Activated B cell treated with CpG ODN at 0.5 μM for 24 hours (primary cell): ENCODE measurements around the gene MATK. TPM values are rescaled to one million over a fixed set of nuclear protein-coding genes. Genes with fewer than 3 reads are reported as not detected.
"Not testable (repeated sequence)": the region's sequence is repeated elsewhere in the genome, so short reads cannot be mapped to it uniquely, and the experiment has no call there.

Source experiments
- ATAC-seq: fragments of 200-7000 bp; cut with Tn5 transposase; one replicate; pipeline ENCODE4 v1.10.0; 2021; ENCODE audit warnings: low read depth, mild to moderate bottlenecking, moderate library complexity
- CTCF ChIA-PET: fragments of 350-600 bp; sonication (Branson Sonifier 250); formaldehyde crosslinking; loops from one replicate; lab custom pipeline; 2021; ENCODE audit warnings: antibody characterized with exemption; lab: Charles Lee
- POLR2A ChIA-PET: fragments of 350-600 bp; sonication (Branson Sonifier 250); formaldehyde crosslinking; loops from one replicate; lab custom pipeline; 2021; ENCODE audit warnings: antibody characterized with exemption; lab: Charles Lee
- DNase-seq: peaks from one replicate; pipeline ENCODE4 v3.0.0; 2022
- H3K27ac Mint-ChIP-seq: one replicate; pipeline ENCODE4 v1.8.0; 2020; ENCODE audit warnings: mixed read lengths
- H3K27me3 Mint-ChIP-seq: one replicate; pipeline ENCODE4 v1.8.0; 2021; ENCODE audit warnings: mixed read lengths
- H3K36me3 Mint-ChIP-seq: one replicate; pipeline ENCODE4 v1.8.0; 2021; ENCODE audit warnings: low read depth, mixed read lengths
- H3K4me1 Mint-ChIP-seq: one replicate; pipeline ENCODE4 v1.8.0; 2021; ENCODE audit warnings: mixed read lengths
- H3K4me3 Mint-ChIP-seq: one replicate; pipeline ENCODE4 v1.8.0; 2020; ENCODE audit warnings: mild to moderate bottlenecking, mixed read lengths
- H3K9me3 Mint-ChIP-seq: one replicate; pipeline ENCODE4 v1.8.0; 2020; ENCODE audit warnings: mixed read lengths
- intact Hi-C: fragments of 100-400 bp; cut with micrococcal nuclease; formaldehyde crosslinking; loops from one replicate; pipeline ENCODE4 v1.15.1; 2024
- total RNA-seq: library from RNA; stranded (reverse); gene quantifications from 2 replicates; pipeline ENCODE4 v1.2.3, GENCODE V29; 2022
- TF ChIP-seq, protein P1 (sequence below): fragments of 200-600 bp; IDR thresholded peaks from one replicate; pipeline ENCODE4 v1.8.0; 2022; ENCODE audit warnings: antibody characterized with exemption, mild to moderate bottlenecking

MATK gene
- total RNA-seq, 1 donor from 2014 or later: 4.8 TPM

DNA sequence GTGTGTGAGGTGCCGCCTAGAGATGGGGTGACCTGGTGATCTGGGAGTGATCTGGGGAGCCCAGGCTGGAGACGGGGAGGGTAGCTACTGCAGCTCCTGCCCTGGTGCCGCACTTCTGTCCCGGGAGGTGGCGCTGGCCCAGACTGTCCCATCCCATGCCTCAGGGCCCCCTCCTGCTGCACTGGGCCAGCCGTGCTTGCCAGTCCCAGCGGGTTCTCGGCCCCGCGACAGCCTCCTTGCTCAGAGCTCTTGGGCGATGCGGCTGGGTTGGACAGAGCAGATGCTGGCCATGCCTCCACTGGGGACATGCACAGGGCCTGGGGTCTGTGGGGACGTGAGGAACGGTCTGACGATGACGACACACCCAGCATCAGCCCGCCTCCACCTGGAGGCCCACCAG, 16.7 kb downstream of the MATK start:
- CTCF ChIA-PET: no interaction called here
- TF ChIP-seq, protein P1, sequence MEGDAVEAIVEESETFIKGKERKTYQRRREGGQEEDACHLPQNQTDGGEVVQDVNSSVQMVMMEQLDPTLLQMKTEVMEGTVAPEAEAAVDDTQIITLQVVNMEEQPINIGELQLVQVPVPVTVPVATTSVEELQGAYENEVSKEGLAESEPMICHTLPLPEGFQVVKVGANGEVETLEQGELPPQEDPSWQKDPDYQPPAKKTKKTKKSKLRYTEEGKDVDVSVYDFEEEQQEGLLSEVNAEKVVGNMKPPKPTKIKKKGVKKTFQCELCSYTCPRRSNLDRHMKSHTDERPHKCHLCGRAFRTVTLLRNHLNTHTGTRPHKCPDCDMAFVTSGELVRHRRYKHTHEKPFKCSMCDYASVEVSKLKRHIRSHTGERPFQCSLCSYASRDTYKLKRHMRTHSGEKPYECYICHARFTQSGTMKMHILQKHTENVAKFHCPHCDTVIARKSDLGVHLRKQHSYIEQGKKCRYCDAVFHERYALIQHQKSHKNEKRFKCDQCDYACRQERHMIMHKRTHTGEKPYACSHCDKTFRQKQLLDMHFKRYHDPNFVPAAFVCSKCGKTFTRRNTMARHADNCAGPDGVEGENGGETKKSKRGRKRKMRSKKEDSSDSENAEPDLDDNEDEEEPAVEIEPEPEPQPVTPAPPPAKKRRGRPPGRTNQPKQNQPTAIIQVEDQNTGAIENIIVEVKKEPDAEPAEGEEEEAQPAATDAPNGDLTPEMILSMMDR: no peak
- Mint-ChIP-seq H3K27me3 (no peaks in the 10 kb centered on the region), H3K36me3 (peaks cover 36% of the 10 kb centered on the region), H3K4me3 (no peak overlapping the region), H3K27ac (no peak overlapping the region), H3K9me3 (no peaks in the 10 kb centered on the region), H3K4me1 (peaks cover 5% of the 10 kb centered on the region)
- no peak for DNase-seq
- intact Hi-C loops: no loop called here
- ATAC-seq: no peak
- POLR2A ChIA-PET: no interaction called here

DNA sequence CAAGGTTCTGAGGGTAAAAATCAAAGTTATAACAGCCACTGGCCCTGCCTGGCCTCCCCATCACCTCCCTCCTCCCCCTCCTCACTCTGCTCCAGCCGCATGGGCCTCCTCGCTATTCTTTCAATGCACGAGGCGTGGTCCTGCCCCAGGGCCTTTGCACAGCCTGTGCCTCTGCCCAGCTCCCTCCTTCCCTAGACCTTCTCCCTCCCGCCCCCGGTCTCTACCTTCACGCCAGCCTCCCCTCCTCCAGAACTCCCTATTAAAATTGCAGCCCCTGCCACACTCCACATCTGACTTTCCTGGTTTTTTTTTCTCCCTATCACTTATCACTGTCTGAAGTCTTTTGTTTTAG, 17.5 kb downstream of the MATK start:
- H3K4me1 Mint-ChIP-seq: peaks cover 5% of the 10 kb centered on the region
- H3K27me3 Mint-ChIP-seq: no peaks in the 10 kb centered on the region
- no peak for ATAC-seq
- peaks cover 36% of the 10 kb centered on the region for H3K36me3 Mint-ChIP-seq
- TF ChIP-seq, protein P1: no peak
- DNase-seq: no peak
- intact Hi-C loops: no loop called here
- no peak overlapping the region for H3K4me3 Mint-ChIP-seq
- no peak overlapping the region for H3K27ac Mint-ChIP-seq
- POLR2A ChIA-PET: interaction anchor here (1.0 kb wide), 1 partner anchor 19 kb away, joined by 3 read pairs; no protein-coding TSS in a partner anchor
- CTCF ChIA-PET: no interaction called here
- H3K9me3 Mint-ChIP-seq: no peaks in the 10 kb centered on the region

DNA sequence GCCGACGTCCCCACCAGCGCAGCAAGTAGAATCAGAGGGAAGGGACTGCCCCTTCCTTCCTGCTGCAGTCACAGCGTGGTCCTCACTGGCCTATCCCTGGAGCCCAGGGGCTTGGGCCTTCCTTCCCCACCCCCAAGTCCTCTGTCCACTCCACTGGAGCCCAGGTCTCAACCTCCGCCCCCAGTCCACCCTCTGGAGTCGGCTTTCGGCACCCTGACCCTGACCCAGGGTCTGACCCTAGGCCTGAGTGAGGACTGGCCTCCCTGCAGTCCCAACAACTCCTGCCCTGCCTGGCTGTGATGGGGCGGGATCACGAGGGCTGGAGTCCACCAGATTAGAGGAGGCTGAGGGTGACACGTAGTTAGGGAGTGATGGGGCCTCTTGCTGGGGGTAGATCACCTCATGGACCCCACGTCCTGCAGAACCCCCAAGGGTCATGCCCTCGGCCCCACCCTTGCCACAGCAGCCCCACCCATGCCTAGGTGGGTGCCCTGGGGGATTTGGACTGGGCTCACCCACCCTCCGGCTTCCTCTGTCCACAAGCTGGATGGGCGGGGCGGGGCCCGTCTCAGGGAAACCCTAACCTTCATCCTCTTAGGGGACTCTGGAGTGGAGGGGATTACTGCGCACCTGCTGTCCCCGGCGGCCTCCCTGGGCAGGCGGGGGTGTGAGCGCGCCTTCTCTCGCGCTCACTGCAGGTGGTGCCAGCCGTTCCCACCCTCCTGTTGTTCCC, 18.0 kb downstream of the MATK start:
- ChIA-PET CTCF (no interaction called here), POLR2A (interaction anchor here (1.0 kb wide), 1 partner anchor 20 kb away, joined by 3 read pairs; no protein-coding TSS in a partner anchor)
- ATAC-seq (no peak), DNase-seq (no peak)
- Mint-ChIP-seq H3K4me3 (no peak overlapping the region), H3K27me3 (no peaks in the 10 kb centered on the region), H3K4me1 (peaks cover 7% of the 10 kb centered on the region), H3K27ac (no peak overlapping the region), H3K9me3 (no peaks in the 10 kb centered on the region), H3K36me3 (peaks cover 36% of the 10 kb centered on the region)
- intact Hi-C loops: no loop called here
- TF ChIP-seq, protein P1: no peak

DNA sequence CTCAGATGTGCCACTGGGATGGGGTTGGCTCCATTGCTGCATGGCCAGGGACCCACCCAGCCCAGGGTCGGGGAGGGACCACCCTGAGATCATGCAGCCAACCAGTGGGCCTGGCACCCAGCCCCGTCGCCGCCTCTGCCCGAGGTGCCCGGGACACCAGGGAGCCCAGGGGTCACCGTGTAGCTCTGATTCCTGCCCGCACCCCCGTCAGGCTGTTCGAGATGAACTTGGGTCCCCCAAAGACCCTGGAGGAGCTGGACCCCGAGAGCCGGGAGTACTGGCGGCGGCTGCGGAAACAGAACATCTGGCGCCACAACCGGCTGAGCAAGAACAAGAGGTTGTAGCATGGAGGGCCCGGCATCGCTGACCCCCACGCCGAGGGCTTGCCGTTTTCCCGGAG, 19.1 kb downstream of the MATK start:
- intact Hi-C loops: no loop called here
- H3K36me3 Mint-ChIP-seq: peaks cover 43% of the 10 kb centered on the region
- H3K27me3 Mint-ChIP-seq: no peaks in the 10 kb centered on the region
- H3K9me3 Mint-ChIP-seq: no peaks in the 10 kb centered on the region
- TF ChIP-seq, protein P1: no peak
- POLR2A ChIA-PET: no interaction called here
- DNase-seq (no peak), ATAC-seq (no peak)
- peaks cover 15% of the 10 kb centered on the region for H3K4me1 Mint-ChIP-seq
- H3K27ac Mint-ChIP-seq: no peak overlapping the region
- H3K4me3 Mint-ChIP-seq: no peak overlapping the region
- CTCF ChIA-PET: no interaction called here

DNA sequence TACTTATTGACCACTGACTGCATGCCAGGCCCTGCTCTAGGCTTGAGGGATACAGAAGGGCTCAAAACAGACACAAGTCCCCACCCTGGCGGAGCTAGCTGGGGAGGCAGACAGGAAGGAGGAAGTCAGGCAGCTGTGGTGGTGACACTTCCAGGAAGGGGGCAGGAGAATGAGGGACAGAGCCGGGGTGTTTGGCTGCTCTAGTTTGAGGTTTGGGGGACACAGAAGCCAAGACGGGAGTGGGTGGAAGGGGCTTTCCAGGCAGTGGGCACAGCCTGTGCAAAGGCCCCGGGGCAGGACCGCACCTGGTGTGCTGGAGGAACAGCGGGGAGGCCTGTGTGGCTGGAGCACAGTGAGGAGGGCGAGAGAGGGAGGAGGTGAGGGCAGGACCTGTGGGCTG, 19.7 kb downstream of the MATK start:
- Mint-ChIP-seq H3K4me3 (no peak overlapping the region), H3K27me3 (no peaks in the 10 kb centered on the region), H3K36me3 (peaks cover 43% of the 10 kb centered on the region), H3K4me1 (peaks cover 20% of the 10 kb centered on the region), H3K27ac (no peak overlapping the region), H3K9me3 (no peaks in the 10 kb centered on the region)
- ChIA-PET CTCF (no interaction called here), POLR2A (interaction anchor here (0.6 kb wide), 1 partner anchor 23 kb away, joined by 8 read pairs; no protein-coding TSS in a partner anchor)
- no peak for DNase-seq
- intact Hi-C loops: no loop called here
- TF ChIP-seq, protein P1: no peak
- ATAC-seq: no peak

DNA sequence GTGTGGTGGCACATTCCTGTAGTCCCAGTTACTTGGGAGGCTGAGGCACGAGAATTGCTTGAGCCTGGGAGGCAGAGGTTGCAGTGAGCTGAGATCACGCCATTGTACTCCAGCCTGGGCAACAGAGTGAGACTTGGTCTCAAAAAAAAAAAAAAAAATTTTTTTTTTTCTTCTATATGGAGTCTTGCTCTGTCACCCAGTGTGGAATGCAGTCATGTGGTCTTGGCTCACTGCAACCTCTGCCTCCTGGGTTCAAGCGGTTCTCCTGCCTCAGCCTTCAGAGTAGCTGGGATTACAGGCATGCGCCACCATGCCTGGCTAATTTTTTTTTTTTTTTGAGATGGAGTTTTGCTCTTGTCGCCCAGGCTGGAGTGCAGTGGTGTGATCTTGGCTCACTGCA, 20.4 kb downstream of the MATK start:
- H3K27ac Mint-ChIP-seq, DNase-seq, H3K4me3 Mint-ChIP-seq, CTCF ChIA-PET, ATAC-seq, H3K27me3 Mint-ChIP-seq, intact Hi-C loops, H3K9me3 Mint-ChIP-seq: not testable (repeated sequence)
- peaks cover 27% of the 10 kb centered on the region for H3K4me1 Mint-ChIP-seq
- peaks cover 44% of the 10 kb centered on the region for H3K36me3 Mint-ChIP-seq
- POLR2A ChIA-PET: interaction anchor here (0.6 to 0.7 kb wide), 2 partner anchors 24 to 229 kb away, joined by 7 to 8 read pairs; no protein-coding TSS in a partner anchor
